K562 (cell line): ENCODE data around the gene MYL6B. TPM values are rescaled to one million over a fixed set of nuclear protein-coding genes. Genes with fewer than 3 reads are reported as not detected.
A peak's percentile ranks its signal among the peaks of the same experiment; 100 is the strongest.

Experiments used
- CBX3 ChIP-seq, 2 experiments: IDR thresholded peaks; 1 replicate in 1 of 2; 2 replicates in 1 of 2; pipeline ENCODE4 v1.6.1; 2012; ENCODE audit warnings: inconsistent platforms in 2 of 2, low read length in 2 of 2, borderline replicate concordance in 1 of 2, control low read depth in 1 of 2
- ELF4 ChIP-seq: fragments of 450-650 bp; formaldehyde crosslinking; IDR thresholded peaks from 2 replicates; pipeline ENCODE4 v1.4.0; 2022; ENCODE audit warnings: missing genetic modification characterization
- HEY1 ChIP-seq: fragments of 250-450 bp; sonication (Bioruptor Pico); IDR thresholded peaks from 2 replicates; pipeline ENCODE4 v1.5.0; 2020; ENCODE audit warnings: mild to moderate bottlenecking, moderate library complexity, borderline replicate concordance
- ILK ChIP-seq: fragments of 450-650 bp; IDR thresholded peaks from 2 replicates; pipeline ENCODE4 v1.6.1; 2016; ENCODE audit warnings: missing genetic modification characterization, low read depth, mild to moderate bottlenecking, missing compliant biosample characterization, moderate library complexity, borderline replicate concordance
- MAX ChIP-seq: sonication (generic); formaldehyde crosslinking; IDR thresholded peaks from 2 replicates; pipeline ENCODE4 v1.9.0; 2022; ENCODE audit warnings: mild to moderate bottlenecking, missing genetic modification reagents
- MGA ChIP-seq: fragments of 450-650 bp; IDR thresholded peaks from 2 replicates; pipeline ENCODE4 v1.6.1; 2016; ENCODE audit warnings: mild to moderate bottlenecking, moderate library complexity
- MTA2 ChIP-seq: fragments of 450-650 bp; IDR thresholded peaks from 2 replicates; pipeline ENCODE4 v1.6.1; 2016; ENCODE audit warnings: low read depth
- NR2F6 ChIP-seq: fragments of 450-650 bp; formaldehyde crosslinking; IDR thresholded peaks from 2 replicates; pipeline ENCODE4 v1.4.0; 2020; ENCODE audit warnings: mild to moderate bottlenecking
- POLR2B ChIP-seq: fragments of 450-650 bp; IDR thresholded peaks from 2 replicates; pipeline ENCODE4 v1.6.1; 2018; ENCODE audit warnings: low read depth; ENCODE audit not compliant: partially characterized antibody
- SMARCE1 ChIP-seq: fragments of 450-650 bp; IDR thresholded peaks from 2 replicates; pipeline ENCODE4 v1.7.1; 2016; ENCODE audit warnings: mild to moderate bottlenecking
- ZBTB12 ChIP-seq: fragments of 250-450 bp; sonication (Bioruptor Pico); IDR thresholded peaks from 2 replicates; pipeline ENCODE4 v1.4.0; 2020
- ZBTB2 ChIP-seq: fragments of 450-650 bp; IDR thresholded peaks from 2 replicates; pipeline ENCODE4 v1.6.1; 2016; ENCODE audit warnings: antibody characterized with exemption
- ZC3H8 ChIP-seq: fragments of 450-650 bp; IDR thresholded peaks from 2 replicates; pipeline ENCODE4 v1.6.1; 2017
- ZNF217 ChIP-seq: sonication (generic); formaldehyde crosslinking; IDR thresholded peaks from 2 replicates; pipeline ENCODE4 v1.8.0; 2022; ENCODE audit warnings: mild to moderate bottlenecking, missing genetic modification reagents
- ZNF699 ChIP-seq: fragments of 250-450 bp; sonication (Bioruptor Pico); IDR thresholded peaks from 2 replicates; pipeline ENCODE4 v1.8.0; 2021; ENCODE audit warnings: mild to moderate bottlenecking, moderate library complexity; ENCODE audit not compliant: insufficient replicate concordance
- polyA plus RNA-seq, 8 experiments: library from polyadenylated mRNA; depleted of rRNA in 4 of 8; stranded (reverse) in 5 of 8; unstranded in 3 of 8; fragments of >200 nt; fragmentation: Nextera tagmentation in 2 of 8; fragmentation: Illumina TruSeq in 1 of 8; extraction: Ambion mirVana in 2 of 8; extraction: Trizol in 1 of 8; gene quantifications; 2 replicates each; pipeline versions ENCODE4 v1.2.1 to v1.2.3, GENCODE V29; 2011 to 2014; ENCODE audit warnings: inconsistent platforms in 1 of 8, missing spikeins in 1 of 8
- total RNA-seq, 7 experiments: library from RNA; depleted of rRNA in 6 of 7; stranded (reverse); fragments of >200 nt in 6 of 7; fragmentation: Illumina TruSeq in 2 of 7; extraction: Trizol in 2 of 7; gene quantifications; 2 replicates each; pipeline versions ENCODE4 v1.2.1 to v1.2.3, GENCODE V29; 2011 to 2021; ENCODE audit warnings: low replicate concordance in 1 of 7

The MYL6B gene
- total and polyA plus RNA-seq, 9 of the 15 experiments (the other 6 are each of a cell fraction or from before 2014, with no cell fraction given) = 42.8 to 77.3 (median 68.6) TPM

DNA sequence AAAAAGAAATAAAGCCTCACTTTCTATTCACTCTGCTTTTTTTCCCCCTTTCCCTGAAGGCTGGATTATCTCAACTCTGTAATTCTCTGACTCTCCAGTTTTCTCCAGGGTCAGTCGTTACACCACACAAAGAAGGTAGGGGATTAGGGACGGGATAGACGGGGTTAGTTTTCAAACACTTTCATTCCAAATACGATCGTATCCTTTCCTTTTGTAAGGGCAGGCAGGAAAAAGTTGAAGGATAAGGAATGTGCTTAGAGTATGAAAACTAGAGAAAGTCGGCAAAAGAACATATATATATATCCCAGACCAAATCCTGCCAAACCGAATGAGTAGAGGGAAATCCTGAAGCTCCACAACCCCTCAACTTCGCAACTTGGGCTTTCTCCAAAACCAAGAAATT lies 24.9 kb upstream of the MYL6B start (continued):
- peak; percentile 81; the same call in 1 of the 2 replicates for TF ChIP-seq MGA
- TF ChIP-seq NR2F6 = no peak
- no peak for TF ChIP-seq MAX
- peak; percentile 8 for TF ChIP-seq POLR2B
- no peak for TF ChIP-seq ZNF699 (CRISPR knock-in tag)
- TF ChIP-seq MTA2 = 0 out of 2 replicates have a peak, but pooled peaks have one; percentile 6
- 0 out of 2 replicates have a peak, but pooled peaks have one; percentile 23 for TF ChIP-seq ELF4 (CRISPR knock-in tag)
- no peak for TF ChIP-seq ILK
- no peak for TF ChIP-seq ZNF217 (CRISPR knock-in tag)
- TF ChIP-seq ZBTB12 (CRISPR knock-in tag) = no peak
- peak; percentile 11; the same call in 1 of the 2 replicates for TF ChIP-seq SMARCE1
- TF ChIP-seq HEY1 (CRISPR knock-in tag) = 0 out of 2 replicates have a peak, but pooled peaks have one; percentile 23
- peak; percentile 57; the same call in 1 of the 2 replicates for TF ChIP-seq ZBTB2
- peak in 1 of 2 experiments; percentile 16; a peak in 1 of 3 replicates for TF ChIP-seq CBX3 (IDR thresholded peaks at IDR 0.05; ENCODE audit: borderline replicate concordance in 1 of 2, low read length in 2 of 2)
- no peak for TF ChIP-seq ZC3H8
